B cell (primary cell): Measurements from ENCODE around the gene RFT1. TPM values are rescaled to one million over a fixed set of nuclear protein-coding genes. Genes with fewer than 3 reads are reported as not detected.
A peak's percentile ranks its signal among the peaks of the same experiment; 100 is the strongest.

ENCODE experiments used
- ATAC-seq: fragments of 200-7000 bp; cut with Tn5 transposase; one replicate; pipeline ENCODE4 v1.10.0; 2021; ENCODE audit warnings: low read depth, mild to moderate bottlenecking, moderate number of reproducible peaks, moderate library complexity
- CTCF ChIA-PET: fragments of 350-600 bp; sonication (Branson Sonifier 250); formaldehyde crosslinking; loops from one replicate; lab custom pipeline; 2021; ENCODE audit warnings: antibody characterized with exemption, inconsistent platforms; lab: Charles Lee
- POLR2A ChIA-PET: fragments of 350-600 bp; sonication (Branson Sonifier 250); formaldehyde crosslinking; loops from one replicate; lab custom pipeline; 2021; ENCODE audit warnings: antibody characterized with exemption; lab: Charles Lee
- DNase-seq: peaks from one replicate; pipeline ENCODE4 v3.0.0; 2013
- H2AFZ ChIP-seq: 2 replicates; pipeline ENCODE4 v1.6.1; 2012; ENCODE audit warnings: mild to moderate bottlenecking, low read depth, low read length; ENCODE audit not compliant: insufficient read depth, poor library complexity, severe bottlenecking
- H3K27ac ChIP-seq, 2 donors: 1 replicate in 1 of 2; 2 replicates in 1 of 2; pipeline ENCODE4 v1.5.1; 2012 to 2013; ENCODE audit warnings: low read length in 2 of 2, mild to moderate bottlenecking in 2 of 2, moderate library complexity in 1 of 2
- H3K27me3 ChIP-seq, 4 experiments: fragments of 200-600 bp in 1 of 4; sonication (generic) in 1 of 4; replicated peaks in 1 of 4; 1 replicate in 2 of 4; 2 replicates in 2 of 4; pipeline versions ENCODE4 v1.6.1 to v1.7.0; 2013 to 2016; ENCODE audit warnings: low read length in 3 of 4, mild to moderate bottlenecking in 2 of 4, mixed read lengths in 1 of 4, moderate library complexity in 1 of 4; ENCODE audit not compliant: insufficient read depth in 4 of 4, control insufficient read depth in 3 of 4; ENCODE audit errors: control extremely low read depth in 1 of 4
- H3K36me3 ChIP-seq, 2 experiments: replicated peaks in 1 of 2; 1 replicate in 1 of 2; 2 replicates in 1 of 2; pipeline versions ENCODE4 v1.6.1 to v1.7.1; 2013; ENCODE audit warnings: low read length in 1 of 2; ENCODE audit not compliant: insufficient read depth in 2 of 2, control insufficient read depth in 1 of 2; ENCODE audit errors: control extremely low read depth in 1 of 2, extremely low read depth in 1 of 2
- H3K4me1 ChIP-seq, 2 donors: fragments of 200-600 bp in 1 of 2; sonication (generic) in 1 of 2; 1 replicate in 1 of 2; 2 replicates in 1 of 2; pipeline versions ENCODE4 v1.5.1 to v1.6.1; 2013 to 2017; ENCODE audit warnings: low read length in 2 of 2; ENCODE audit not compliant: control insufficient read depth in 2 of 2, insufficient read depth in 2 of 2
- H3K4me2 ChIP-seq: replicated peaks from 2 replicates; pipeline ENCODE3; 2012; ENCODE audit warnings: mild to moderate bottlenecking, low read depth, low read length; ENCODE audit not compliant: poor library complexity, severe bottlenecking
- H3K4me3 ChIP-seq, 5 experiments: fragments of 200-600 bp in 1 of 5; sonication (generic) in 1 of 5; 1 replicate in 3 of 5; 2 replicates in 2 of 5; pipeline versions ENCODE4 v1.5.1 to v1.7.0; 2011 to 2016; ENCODE audit warnings: low read length in 4 of 5, mild to moderate bottlenecking in 4 of 5, low read depth in 2 of 5, control low read depth in 1 of 5, moderate library complexity in 1 of 5; ENCODE audit not compliant: insufficient read depth in 1 of 5; ENCODE audit errors: control extremely low read depth in 1 of 5, extremely low read depth in 1 of 5
- H3K79me2 ChIP-seq: fragments of 200-600 bp; sonication (generic); one replicate; pipeline ENCODE4 v1.6.0; 2016; ENCODE audit warnings: low read length; ENCODE audit not compliant: control insufficient read depth, insufficient read depth
- H3K9ac ChIP-seq: fragments of 200-600 bp; sonication (generic); 2 replicates; pipeline ENCODE4 v1.6.1; 2017; ENCODE audit warnings: mild to moderate bottlenecking, low read length, moderate library complexity
- H3K9me3 ChIP-seq, 3 donors: one replicate each; pipeline versions ENCODE4 v1.6.1 to v1.7.1; 2013; ENCODE audit warnings: low read length in 2 of 3; ENCODE audit not compliant: control insufficient read depth in 2 of 3, insufficient read depth in 1 of 3; ENCODE audit errors: control extremely low read depth in 1 of 3
- H4K20me1 ChIP-seq: 2 replicates; pipeline ENCODE4 v1.6.0; 2012; ENCODE audit warnings: mild to moderate bottlenecking, low read length; ENCODE audit not compliant: insufficient read depth, control insufficient read depth, poor library complexity, severe bottlenecking
- H3K27ac Mint-ChIP-seq: one replicate; pipeline ENCODE4 v1.8.0; 2021; ENCODE audit warnings: mixed read lengths
- H3K27me3 Mint-ChIP-seq: one replicate; pipeline ENCODE4 v1.8.0; 2021; ENCODE audit warnings: mixed read lengths
- H3K4me1 Mint-ChIP-seq: one replicate; pipeline ENCODE4 v1.8.0; 2021; ENCODE audit warnings: mixed read lengths
- H3K4me3 Mint-ChIP-seq: one replicate; pipeline ENCODE4 v1.8.0; 2021; ENCODE audit warnings: mixed read lengths
- H3K9me3 Mint-ChIP-seq: one replicate; pipeline ENCODE4 v1.8.0; 2022; ENCODE audit warnings: mixed read lengths; ENCODE audit not compliant: insufficient read depth
- CTCF ChIP-seq: fragments of 200-600 bp; IDR thresholded peaks from one replicate; pipeline ENCODE4 v1.8.0; 2022; ENCODE audit warnings: antibody characterized with exemption, mild to moderate bottlenecking
- EZH2 ChIP-seq: IDR thresholded peaks from 2 replicates; pipeline ENCODE4 v1.6.1; 2012; ENCODE audit warnings: borderline replicate concordance, low read depth, mild to moderate bottlenecking, moderate library complexity, low read length; ENCODE audit not compliant: insufficient read depth, poor library complexity, severe bottlenecking
- WGBS: methylation state at CpG from one replicate; pipeline ENCODE4 v1.1.5; 2013; ENCODE audit warnings: missing lambda C conversion rate; ENCODE audit not compliant: insufficient coverage; 5-methylcytosine and 5-hydroxymethylcytosine counted together
- intact Hi-C: fragments of 100-400 bp; cut with micrococcal nuclease; formaldehyde crosslinking; loops from one replicate; pipeline ENCODE4 v1.10.0; 2022
- polyA plus RNA-seq: library from polyadenylated mRNA; depleted of rRNA; stranded (reverse); fragments of >200 nt; gene quantifications from 2 replicates; pipeline ENCODE4 v1.2.3, GENCODE V29; 2012
- total RNA-seq, 2 donors: library from RNA; stranded (reverse); fragments of 120-200 nt in 1 of 2; gene quantifications; 1 replicate in 1 of 2; 2 replicates in 1 of 2; pipeline versions ENCODE4 v1.2.3 to v1.2.4, GENCODE V29; 2013 to 2022

The RFT1 gene
- total and polyA plus RNA-seq, 2 donors (not counting 1 experiment from before 2014, with no cell fraction given) = 12.1 to 28.9 TPM

GRCh38 chr3:53168175-53168923, 38.1 kb upstream of the RFT1 start:
- Mint-ChIP-seq H3K9me3 (no peaks in the 10 kb centered on the region), H3K27ac (no peak overlapping the region), H3K27me3 (no peaks in the 10 kb centered on the region), H3K4me3 (peak overlapping the region; percentile 64), H3K4me1 (peaks cover 95% of the 10 kb centered on the region)
- Histone ChIP-seq H3K4me1 (peaks cover 90 to 100% of the 10 kb centered on the region in 2 donors), H3K4me3 (no peak overlapping the region), H3K27me3 (no peaks in the 10 kb centered on the region), H2AFZ (no peak overlapping the region), H3K27ac (no peak overlapping the region), H3K79me2 (peaks cover 100% of the 10 kb centered on the region), H4K20me1 (peaks cover 100% of the 10 kb centered on the region), H3K4me2 (peak overlapping the region; percentile 78), H3K9ac (no peak overlapping the region), H3K9me3 (no peaks in the 10 kb centered on the region), H3K36me3 (peaks cover 0 to 44% of the 10 kb centered on the region in 2 experiments)
- WGBS = 93% methylated on average over 12 of the region's 15 CpGs
- ChIA-PET POLR2A (interaction anchor here (0.6 to 1.4 kb wide), 3 partner anchors 8 to 12 kb away, joined by 3 to 17 read pairs (median 4); no protein-coding TSS in a partner anchor), CTCF (interaction anchor here (0.6 to 2.6 kb wide), 5 partner anchors 9 to 34 kb away, joined by 3 to 17 read pairs (median 10); partner anchors contain the start of gene PRKCD)
- TF ChIP-seq EZH2 (no peak), CTCF (no peak)
- DNase-seq (no peak), ATAC-seq (no peak)
- intact Hi-C loops = loop anchor here (10.0 kb wide), 1 partner anchor 634 kb away; the partner anchor contains the start of genes NT5DC2 and UQCC5
